ENCODE results near the gene KRTAP9-9. TPM values are rescaled to one million over a fixed set of nuclear protein-coding genes. Genes with fewer than 3 reads are reported as not detected.
"Not testable (repeated sequence)": the region's sequence is repeated elsewhere in the genome, so short reads cannot be mapped to it uniquely, and the experiment has no call there.

KRTAP9-9 gene
- not detected in 2 replicates for total RNA-seq (ENCODE audit: low replicate concordance)
- long read RNA-seq, result 0 reads

DNA sequence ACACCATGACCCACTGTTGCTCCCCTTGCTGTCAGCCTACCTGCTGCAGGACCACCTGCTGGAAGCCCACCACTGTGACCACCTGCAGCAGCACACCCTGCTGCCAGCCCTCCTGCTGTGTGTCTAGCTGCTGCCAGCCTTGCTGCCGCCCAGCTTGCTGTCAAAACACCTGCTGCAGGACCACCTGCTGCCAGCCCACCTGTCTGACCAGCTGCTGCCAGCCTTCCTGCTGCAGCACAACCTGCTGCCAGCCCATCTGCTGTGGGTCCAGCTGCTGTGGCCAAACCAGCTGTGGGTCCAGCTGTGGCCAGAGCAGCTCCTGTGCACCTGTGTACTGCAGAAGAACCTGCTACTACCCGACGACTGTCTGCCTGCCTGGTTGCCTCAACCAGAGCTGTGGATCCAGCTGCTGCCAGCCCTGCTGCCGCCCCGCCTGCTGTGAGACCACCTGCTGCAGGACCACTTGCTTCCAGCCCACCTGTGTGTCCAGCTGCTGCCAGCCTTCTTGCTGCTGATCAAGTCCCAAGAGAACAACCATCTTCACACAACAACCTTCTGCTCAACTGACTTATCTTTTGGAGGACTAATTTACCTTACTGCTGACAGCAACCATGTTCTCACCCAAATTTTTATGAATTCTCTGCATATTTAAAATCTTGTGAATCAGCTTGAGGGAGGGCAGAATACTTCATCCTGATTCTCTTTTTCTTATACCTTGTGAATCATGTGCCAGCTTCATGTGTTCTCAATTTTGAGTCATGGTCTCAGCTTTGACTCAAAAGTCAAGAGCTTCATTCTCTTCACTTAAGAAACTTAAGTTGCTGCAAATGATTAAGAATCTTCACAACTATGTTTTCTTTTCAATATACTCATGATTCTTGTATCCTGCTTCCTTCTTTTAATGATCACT, at the start of gene KRTAP9-9:
KRTAP9-9 (plus strand) TSS at position 4 of the 910 bp plus-strand sequence.
- H3K4me3 Mint-ChIP-seq; H3K9me3 Mint-ChIP-seq; H3K36me3 Mint-ChIP-seq; H3K4me1 Mint-ChIP-seq (ENCODE audit: unreplicated experiment); DNase-seq (ENCODE audit: extremely low spot score, unreplicated experiment); H3K27ac Mint-ChIP-seq: not testable (repeated sequence)
- H3K27me3 Mint-ChIP-seq, result peaks cover 32% of the 10 kb centered on the region

DNA sequence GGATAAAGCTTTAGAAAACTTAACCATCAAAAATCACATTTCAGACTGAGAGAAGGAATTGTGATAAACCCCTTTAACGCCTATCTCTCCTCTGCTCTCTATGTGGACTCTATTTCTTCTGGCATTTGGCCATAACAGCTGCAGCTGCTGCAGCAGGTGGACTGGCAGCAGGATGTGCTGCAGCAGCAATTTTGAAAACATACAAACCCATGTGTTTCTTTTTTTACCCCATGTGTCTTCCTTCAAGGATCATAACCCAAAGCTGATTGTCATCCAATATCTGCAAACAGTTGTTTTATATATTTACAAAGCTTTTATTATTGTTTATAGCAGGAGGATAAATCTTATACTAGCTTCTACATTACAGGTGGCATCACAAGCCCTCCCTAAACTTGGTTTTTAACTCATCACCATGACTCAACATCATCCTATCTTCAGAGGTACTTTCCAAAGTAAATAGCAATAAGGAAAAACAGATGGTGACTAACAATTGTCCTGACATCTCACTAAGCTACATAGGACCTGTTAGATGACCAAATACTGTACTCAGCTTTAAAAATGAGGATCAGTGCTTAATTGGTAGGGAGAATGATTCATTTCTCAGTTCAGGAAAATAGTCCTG, 43.2 kb upstream of the KRTAP9-9 start:
- no peak for DNase-seq (ENCODE audit: extremely low spot score, unreplicated experiment)

DNA sequence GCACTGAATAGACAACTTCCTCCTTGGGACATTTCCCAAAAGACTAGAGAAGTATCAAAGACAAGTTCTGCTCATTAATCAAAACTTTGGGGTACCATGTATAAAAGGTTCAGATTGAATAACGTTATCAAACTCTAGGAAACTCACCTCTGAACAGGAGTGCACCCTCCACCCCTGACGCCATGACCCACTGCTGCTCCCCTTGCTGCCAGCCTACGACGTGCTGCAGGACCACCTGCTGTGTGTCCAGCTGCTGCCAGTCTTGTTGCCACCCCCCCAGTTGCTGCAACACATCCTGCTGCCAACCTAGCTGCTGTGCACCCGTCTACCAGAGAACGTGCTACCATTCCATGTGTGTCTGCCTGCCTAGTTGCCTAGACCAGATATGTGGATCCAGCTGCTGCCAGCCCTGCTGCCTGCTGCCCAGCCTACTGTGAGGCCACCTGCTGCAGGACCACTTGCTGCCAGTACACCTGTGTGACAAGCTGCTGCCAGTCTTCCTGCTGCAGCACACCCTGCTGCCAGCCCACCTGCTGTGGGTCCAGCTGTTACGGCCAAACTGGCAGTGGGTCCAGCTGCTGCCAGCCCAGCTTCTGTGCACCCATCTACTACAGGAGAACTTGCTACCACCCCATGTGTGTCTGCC, 42.5 kb upstream of the KRTAP9-9 start:
- Mint-ChIP-seq H3K4me1 (ENCODE audit: unreplicated experiment) (peaks cover 3% of the 10 kb centered on the region), H3K4me3 (no peak overlapping the region), H3K9me3 (peaks cover 8% of the 10 kb centered on the region), H3K36me3 (no peaks in the 10 kb centered on the region), H3K27me3 (peaks cover 10% of the 10 kb centered on the region), H3K27ac (no peak overlapping the region)
- DNase-seq (ENCODE audit: extremely low spot score, unreplicated experiment), result no peak
- TF ChIP-seq, protein P1, sequence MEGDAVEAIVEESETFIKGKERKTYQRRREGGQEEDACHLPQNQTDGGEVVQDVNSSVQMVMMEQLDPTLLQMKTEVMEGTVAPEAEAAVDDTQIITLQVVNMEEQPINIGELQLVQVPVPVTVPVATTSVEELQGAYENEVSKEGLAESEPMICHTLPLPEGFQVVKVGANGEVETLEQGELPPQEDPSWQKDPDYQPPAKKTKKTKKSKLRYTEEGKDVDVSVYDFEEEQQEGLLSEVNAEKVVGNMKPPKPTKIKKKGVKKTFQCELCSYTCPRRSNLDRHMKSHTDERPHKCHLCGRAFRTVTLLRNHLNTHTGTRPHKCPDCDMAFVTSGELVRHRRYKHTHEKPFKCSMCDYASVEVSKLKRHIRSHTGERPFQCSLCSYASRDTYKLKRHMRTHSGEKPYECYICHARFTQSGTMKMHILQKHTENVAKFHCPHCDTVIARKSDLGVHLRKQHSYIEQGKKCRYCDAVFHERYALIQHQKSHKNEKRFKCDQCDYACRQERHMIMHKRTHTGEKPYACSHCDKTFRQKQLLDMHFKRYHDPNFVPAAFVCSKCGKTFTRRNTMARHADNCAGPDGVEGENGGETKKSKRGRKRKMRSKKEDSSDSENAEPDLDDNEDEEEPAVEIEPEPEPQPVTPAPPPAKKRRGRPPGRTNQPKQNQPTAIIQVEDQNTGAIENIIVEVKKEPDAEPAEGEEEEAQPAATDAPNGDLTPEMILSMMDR (conservative IDR thresholded peaks at IDR 0.05), result no peak

More for the DNA sequence above, 43.2 kb upstream of the KRTAP9-9 start:
- Mint-ChIP-seq H3K36me3 (no peaks in the 10 kb centered on the region), H3K27ac (no peak overlapping the region), H3K27me3 (peaks cover 5% of the 10 kb centered on the region), H3K4me1 (ENCODE audit: unreplicated experiment) (peaks cover 3% of the 10 kb centered on the region), H3K9me3 (peaks cover 9% of the 10 kb centered on the region), H3K4me3 (no peak overlapping the region)
- TF ChIP-seq, protein P1 (conservative IDR thresholded peaks at IDR 0.05), result no peak

DNA sequence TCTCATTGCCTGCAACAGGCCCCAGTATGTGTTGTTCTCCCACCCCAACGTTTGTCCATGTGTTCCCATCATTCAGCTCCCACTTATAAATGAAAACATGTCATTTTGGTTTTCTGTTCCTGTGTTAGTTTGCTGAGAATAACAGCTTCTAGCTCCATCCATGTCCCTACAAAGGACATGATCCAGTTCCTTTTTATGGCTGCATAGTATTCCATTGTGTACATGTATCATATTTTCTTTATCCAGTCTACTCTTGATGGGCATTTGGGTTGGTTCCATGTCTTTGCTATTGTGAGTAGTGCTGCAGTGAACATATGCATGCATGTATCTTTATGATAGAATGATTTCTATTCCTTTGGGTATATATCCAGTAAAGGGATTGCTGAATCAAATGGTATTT, 39.5 kb upstream of the KRTAP9-9 start:
- Mint-ChIP-seq H3K27ac (no peak overlapping the region), H3K4me3 (no peak overlapping the region), H3K27me3 (peaks cover 15% of the 10 kb centered on the region), H3K9me3 (no peaks in the 10 kb centered on the region), H3K4me1 (ENCODE audit: unreplicated experiment) (peaks cover 3% of the 10 kb centered on the region), H3K36me3 (no peaks in the 10 kb centered on the region)
- TF ChIP-seq, protein P1 (conservative IDR thresholded peaks at IDR 0.05), result no peak
- DNase-seq (ENCODE audit: extremely low spot score, unreplicated experiment), result no peak

DNA sequence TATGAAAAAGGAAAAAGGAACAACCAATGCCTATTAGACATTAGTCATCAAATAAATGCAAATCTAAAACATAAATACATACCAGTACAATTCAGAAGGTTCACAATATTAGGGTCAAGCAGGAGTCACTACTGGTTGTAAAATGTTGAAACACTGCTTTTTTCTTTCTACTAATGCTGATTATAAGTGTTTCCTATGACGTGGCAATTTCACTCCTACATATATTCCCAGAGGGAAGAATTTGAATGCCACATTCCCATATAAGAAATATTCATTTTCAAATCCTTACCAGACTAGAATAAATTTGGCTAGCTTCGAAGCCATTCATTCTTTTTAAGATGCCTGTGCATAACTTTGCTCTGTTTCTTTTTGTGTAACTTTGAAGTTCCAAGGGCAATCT, 31.4 kb upstream of the KRTAP9-9 start:
- TF ChIP-seq, protein P1 (conservative IDR thresholded peaks at IDR 0.05), result no peak
- Mint-ChIP-seq H3K4me1 (ENCODE audit: unreplicated experiment) (no peaks in the 10 kb centered on the region), H3K36me3 (no peaks in the 10 kb centered on the region), H3K27me3 (peaks cover 19% of the 10 kb centered on the region), H3K4me3 (no peak overlapping the region), H3K27ac (no peak overlapping the region), H3K9me3 (no peaks in the 10 kb centered on the region)
- DNase-seq (ENCODE audit: extremely low spot score, unreplicated experiment), result no peak

Measured in type B pancreatic cell (in vitro differentiated cells).